Measurements from ENCODE around the gene UGT1A5.

DNA sequence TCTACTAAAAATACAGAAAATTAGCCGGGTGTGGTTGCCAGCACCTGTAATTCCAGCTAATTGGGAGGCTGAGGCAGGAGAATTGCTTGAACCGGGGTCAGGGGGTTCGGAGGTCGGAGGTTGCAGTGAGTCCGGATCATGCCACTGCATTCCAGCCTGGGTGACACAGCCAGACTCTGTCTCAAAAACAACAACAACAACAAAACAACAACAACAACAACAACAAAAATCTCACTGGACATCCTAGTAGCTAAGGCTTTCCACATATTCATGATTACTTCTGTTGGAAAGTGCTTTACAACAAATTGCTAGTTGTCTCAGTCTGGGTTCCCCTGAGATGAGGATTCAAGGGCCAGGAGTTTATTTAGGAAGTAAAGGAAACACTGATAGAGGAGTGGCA, 61.1 kb downstream of the UGT1A5 start:
- no peak for TF ChIP-seq RCOR1 (IDR thresholded peaks at IDR 0.05; ENCODE audit: low read length)
- no peak for TF ChIP-seq TAF1 (IDR thresholded peaks at IDR 0.05; ENCODE audit: borderline replicate concordance, low read depth, low read length)
- no peak for TF ChIP-seq GATA2 (CRISPR knock-in tag; IDR thresholded peaks at IDR 0.05)
- TF ChIP-seq TEAD4 (IDR thresholded peaks at IDR 0.05; ENCODE audit: borderline replicate concordance, insufficient read depth): no peak
- TF ChIP-seq, protein P1, sequence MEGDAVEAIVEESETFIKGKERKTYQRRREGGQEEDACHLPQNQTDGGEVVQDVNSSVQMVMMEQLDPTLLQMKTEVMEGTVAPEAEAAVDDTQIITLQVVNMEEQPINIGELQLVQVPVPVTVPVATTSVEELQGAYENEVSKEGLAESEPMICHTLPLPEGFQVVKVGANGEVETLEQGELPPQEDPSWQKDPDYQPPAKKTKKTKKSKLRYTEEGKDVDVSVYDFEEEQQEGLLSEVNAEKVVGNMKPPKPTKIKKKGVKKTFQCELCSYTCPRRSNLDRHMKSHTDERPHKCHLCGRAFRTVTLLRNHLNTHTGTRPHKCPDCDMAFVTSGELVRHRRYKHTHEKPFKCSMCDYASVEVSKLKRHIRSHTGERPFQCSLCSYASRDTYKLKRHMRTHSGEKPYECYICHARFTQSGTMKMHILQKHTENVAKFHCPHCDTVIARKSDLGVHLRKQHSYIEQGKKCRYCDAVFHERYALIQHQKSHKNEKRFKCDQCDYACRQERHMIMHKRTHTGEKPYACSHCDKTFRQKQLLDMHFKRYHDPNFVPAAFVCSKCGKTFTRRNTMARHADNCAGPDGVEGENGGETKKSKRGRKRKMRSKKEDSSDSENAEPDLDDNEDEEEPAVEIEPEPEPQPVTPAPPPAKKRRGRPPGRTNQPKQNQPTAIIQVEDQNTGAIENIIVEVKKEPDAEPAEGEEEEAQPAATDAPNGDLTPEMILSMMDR (IDR thresholded peaks at IDR 0.05): no peak
- TF ChIP-seq YY1 (IDR thresholded peaks at IDR 0.05; ENCODE audit: low read depth): no peak
- TF ChIP-seq, protein P2, sequence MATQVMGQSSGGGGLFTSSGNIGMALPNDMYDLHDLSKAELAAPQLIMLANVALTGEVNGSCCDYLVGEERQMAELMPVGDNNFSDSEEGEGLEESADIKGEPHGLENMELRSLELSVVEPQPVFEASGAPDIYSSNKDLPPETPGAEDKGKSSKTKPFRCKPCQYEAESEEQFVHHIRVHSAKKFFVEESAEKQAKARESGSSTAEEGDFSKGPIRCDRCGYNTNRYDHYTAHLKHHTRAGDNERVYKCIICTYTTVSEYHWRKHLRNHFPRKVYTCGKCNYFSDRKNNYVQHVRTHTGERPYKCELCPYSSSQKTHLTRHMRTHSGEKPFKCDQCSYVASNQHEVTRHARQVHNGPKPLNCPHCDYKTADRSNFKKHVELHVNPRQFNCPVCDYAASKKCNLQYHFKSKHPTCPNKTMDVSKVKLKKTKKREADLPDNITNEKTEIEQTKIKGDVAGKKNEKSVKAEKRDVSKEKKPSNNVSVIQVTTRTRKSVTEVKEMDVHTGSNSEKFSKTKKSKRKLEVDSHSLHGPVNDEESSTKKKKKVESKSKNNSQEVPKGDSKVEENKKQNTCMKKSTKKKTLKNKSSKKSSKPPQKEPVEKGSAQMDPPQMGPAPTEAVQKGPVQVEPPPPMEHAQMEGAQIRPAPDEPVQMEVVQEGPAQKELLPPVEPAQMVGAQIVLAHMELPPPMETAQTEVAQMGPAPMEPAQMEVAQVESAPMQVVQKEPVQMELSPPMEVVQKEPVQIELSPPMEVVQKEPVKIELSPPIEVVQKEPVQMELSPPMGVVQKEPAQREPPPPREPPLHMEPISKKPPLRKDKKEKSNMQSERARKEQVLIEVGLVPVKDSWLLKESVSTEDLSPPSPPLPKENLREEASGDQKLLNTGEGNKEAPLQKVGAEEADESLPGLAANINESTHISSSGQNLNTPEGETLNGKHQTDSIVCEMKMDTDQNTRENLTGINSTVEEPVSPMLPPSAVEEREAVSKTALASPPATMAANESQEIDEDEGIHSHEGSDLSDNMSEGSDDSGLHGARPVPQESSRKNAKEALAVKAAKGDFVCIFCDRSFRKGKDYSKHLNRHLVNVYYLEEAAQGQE (IDR thresholded peaks at IDR 0.05; ENCODE audit: low read depth, low read length): no peak
- TF ChIP-seq, protein P3, sequence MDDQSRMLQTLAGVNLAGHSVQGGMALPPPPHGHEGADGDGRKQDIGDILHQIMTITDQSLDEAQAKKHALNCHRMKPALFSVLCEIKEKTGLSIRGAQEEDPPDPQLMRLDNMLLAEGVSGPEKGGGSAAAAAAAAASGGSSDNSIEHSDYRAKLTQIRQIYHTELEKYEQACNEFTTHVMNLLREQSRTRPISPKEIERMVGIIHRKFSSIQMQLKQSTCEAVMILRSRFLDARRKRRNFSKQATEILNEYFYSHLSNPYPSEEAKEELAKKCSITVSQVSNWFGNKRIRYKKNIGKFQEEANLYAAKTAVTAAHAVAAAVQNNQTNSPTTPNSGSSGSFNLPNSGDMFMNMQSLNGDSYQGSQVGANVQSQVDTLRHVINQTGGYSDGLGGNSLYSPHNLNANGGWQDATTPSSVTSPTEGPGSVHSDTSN (IDR thresholded peaks at IDR 0.05): no peak
- no peak for TF ChIP-seq MXI1 (IDR thresholded peaks at IDR 0.05; ENCODE audit: low read depth, low read length)
- no peak for TF ChIP-seq FOXJ3 (CRISPR knock-in tag; IDR thresholded peaks at IDR 0.05)
- no peak for TF ChIP-seq JUND (IDR thresholded peaks at IDR 0.05)
- TF ChIP-seq NFIC (IDR thresholded peaks at IDR 0.05; ENCODE audit: borderline replicate concordance): no peak
